OCI-LY3 (cell line): ENCODE measurements around the gene ARHGAP12.

ENCODE experiments used
- H2AFZ ChIP-seq: fragments of 200-600, 300-600 bp; shearing (Covaris generic); 2 replicates; pipeline ENCODE4 v1.6.0; 2014; ENCODE audit warnings: antibody characterized with exemption, low read depth, low read length
- H3K27ac ChIP-seq: fragments of 200-600, 300-600 bp; sonication (generic); 2 replicates; pipeline ENCODE4 v1.5.1; 2014; ENCODE audit warnings: mild to moderate bottlenecking, low read length, moderate library complexity, mixed read lengths
- H3K27me3 ChIP-seq: fragments of 200-600, 300-600 bp; sonication (generic); 2 replicates; pipeline ENCODE4 v1.6.1; 2014; ENCODE audit warnings: low read depth, low read length, mixed read lengths
- H3K36me3 ChIP-seq: fragments of 200-600, 300-600 bp; sonication (generic); replicated peaks from 2 replicates; pipeline ENCODE3; 2014; ENCODE audit warnings: low read depth, low read length, mixed read lengths
- H3K4me1 ChIP-seq: fragments of 300-600, 200-600 bp; sonication (generic); 2 replicates; pipeline ENCODE4 v1.6.1; 2014; ENCODE audit warnings: low read length, mixed read lengths
- H3K4me2 ChIP-seq: fragments of 200-600, 300-600 bp; sonication (generic); 2 replicates; pipeline ENCODE4 v1.6.1; 2014; ENCODE audit warnings: low read length, mixed read lengths
- H3K4me3 ChIP-seq: fragments of 300-600, 200-600 bp; sonication (generic); 2 replicates; pipeline ENCODE4 v1.5.1; 2014; ENCODE audit warnings: antibody characterized with exemption, mild to moderate bottlenecking, low read length, moderate library complexity
- H3K79me2 ChIP-seq: fragments of 300-600, 200-600 bp; shearing (Covaris generic); 2 replicates; pipeline ENCODE4 v1.6.1; 2014; ENCODE audit warnings: mild to moderate bottlenecking, low read length, mixed read lengths
- H3K9ac ChIP-seq: fragments of 300-600, 200-600 bp; shearing (Covaris generic); 2 replicates; pipeline ENCODE4 v1.6.0; 2014; ENCODE audit warnings: mild to moderate bottlenecking, low read length, moderate library complexity
- H3K9me3 ChIP-seq: fragments of 200-600, 300-600 bp; shearing (Covaris generic); 2 replicates; pipeline ENCODE4 v1.6.1; 2014; ENCODE audit warnings: low read length, mixed read lengths; ENCODE audit not compliant: insufficient read depth
- H4K20me1 ChIP-seq: fragments of 200-600, 300-600 bp; sonication (generic); 2 replicates; pipeline ENCODE4 v1.6.1; 2016; ENCODE audit warnings: low read length, mixed read lengths; ENCODE audit not compliant: insufficient read depth
- CTCF ChIP-seq: fragments of 200-600, 300-600 bp; sonication (generic); IDR thresholded peaks from 2 replicates; pipeline ENCODE4 v1.5.1; 2014; ENCODE audit warnings: antibody characterized with exemption, low read length, low read depth
- EZH2phosphoT487 ChIP-seq: fragments of 200-600 bp; shearing (Covaris generic); IDR thresholded peaks from 2 replicates; pipeline ENCODE4 v1.6.1; 2018; ENCODE audit warnings: antibody characterized with exemption, mixed run types, low read depth

ARHGAP12 gene

DNA sequence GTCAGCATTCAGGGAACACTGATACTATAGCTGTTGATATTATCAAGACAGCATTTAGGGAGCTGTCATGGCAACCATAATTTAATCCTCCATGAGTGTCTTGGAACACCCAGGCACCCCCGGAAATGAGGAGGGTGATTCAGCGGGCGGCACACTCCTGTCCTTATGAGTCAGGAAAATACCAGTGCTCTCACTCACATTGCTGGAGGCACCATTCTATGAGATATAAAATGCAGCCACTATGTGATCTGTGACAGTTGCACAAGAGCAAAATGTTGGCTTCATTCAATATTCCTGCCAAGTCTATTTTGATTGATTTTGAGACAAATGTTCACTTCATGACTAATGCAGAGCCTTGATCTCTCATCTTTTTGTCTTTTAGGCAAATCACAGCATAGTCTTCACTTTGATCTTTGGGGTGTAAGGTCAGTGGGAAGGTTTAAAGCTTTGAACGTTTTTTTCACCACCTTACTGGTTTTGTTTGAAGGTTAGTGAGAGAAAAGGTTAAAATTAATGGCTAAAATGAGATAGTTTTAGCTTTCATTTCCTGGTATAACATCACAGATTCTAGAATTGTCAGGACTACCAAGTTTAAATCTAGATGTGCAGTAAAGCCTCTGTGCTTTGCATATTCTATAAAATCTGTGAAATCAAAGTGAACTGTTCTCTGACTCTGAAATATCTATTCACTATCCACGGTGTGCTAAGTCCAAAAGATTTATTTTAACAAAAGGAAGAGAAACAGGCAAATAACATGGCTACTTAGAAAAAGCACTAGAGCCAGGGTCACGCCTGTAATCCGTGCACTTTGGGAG, 12.4 kb upstream of the ARHGAP12 start:
- Histone ChIP-seq H4K20me1 (no peaks in the 10 kb centered on the region), H3K4me3 (no peak overlapping the region), H3K4me1 (peaks cover 6% of the 10 kb centered on the region), H3K27ac (no peak overlapping the region), H3K9me3 (no peaks in the 10 kb centered on the region), H3K9ac (no peak overlapping the region), H3K79me2 (no peaks in the 10 kb centered on the region), H3K27me3 (no peaks in the 10 kb centered on the region), H3K36me3 (no peaks in the 10 kb centered on the region), H2AFZ (0 out of 2 replicates have a peak overlapping the region, but pooled peaks have one; percentile 21), H3K4me2 (peak overlapping the region; percentile 13)
- TF ChIP-seq CTCF (no peak), EZH2phosphoT487 (no peak)

DNA sequence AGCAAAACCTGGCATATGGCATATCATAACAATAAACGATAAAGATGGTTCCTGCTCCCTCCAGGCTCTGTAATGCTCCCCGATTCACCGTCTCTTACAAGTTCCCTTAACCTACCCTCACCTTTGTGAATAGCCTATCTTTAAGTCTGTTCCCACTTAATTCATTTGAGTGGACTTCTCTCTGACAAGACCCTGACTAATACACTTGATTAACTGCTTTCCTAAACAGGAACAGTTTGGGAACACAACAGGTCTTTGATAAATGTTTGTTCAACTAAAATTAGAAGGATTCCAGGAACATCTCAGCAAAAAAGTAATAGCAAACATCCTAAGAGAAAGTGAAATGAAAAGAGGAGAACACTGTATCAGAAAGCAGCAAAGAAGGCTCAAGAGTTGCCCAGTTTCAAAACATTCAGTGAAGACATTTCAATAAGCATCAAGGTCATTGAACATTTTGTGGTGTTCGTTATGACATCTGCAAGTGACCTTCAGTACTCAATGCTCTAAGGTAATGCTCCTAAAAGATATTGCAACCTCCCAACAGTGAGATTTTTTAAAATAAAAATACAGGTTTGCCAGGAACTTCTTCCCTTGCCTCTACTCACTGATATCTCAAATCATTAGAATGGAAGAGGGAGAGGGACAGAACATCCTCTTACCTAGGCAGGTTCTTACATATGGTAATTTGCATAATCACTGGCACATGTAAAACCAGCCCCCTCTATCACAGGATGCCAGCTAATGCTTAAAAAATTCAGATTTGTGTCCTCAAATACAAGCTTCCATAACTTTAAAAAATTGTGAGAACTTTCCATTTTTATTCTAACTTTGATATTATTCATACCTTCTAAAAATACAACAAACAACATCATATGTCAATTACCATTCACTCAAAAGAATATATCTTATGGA, 11.4 kb upstream of the ARHGAP12 start:
- TF ChIP-seq CTCF (no peak), EZH2phosphoT487 (no peak)
- Histone ChIP-seq H3K79me2 (no peaks in the 10 kb centered on the region), H3K9me3 (no peaks in the 10 kb centered on the region), H3K4me3 (no peak overlapping the region), H4K20me1 (no peaks in the 10 kb centered on the region), H3K4me2 (no peak overlapping the region), H3K27ac (no peak overlapping the region), H2AFZ (no peak overlapping the region), H3K4me1 (peaks cover 6% of the 10 kb centered on the region), H3K9ac (no peak overlapping the region), H3K27me3 (no peaks in the 10 kb centered on the region), H3K36me3 (no peaks in the 10 kb centered on the region)

DNA sequence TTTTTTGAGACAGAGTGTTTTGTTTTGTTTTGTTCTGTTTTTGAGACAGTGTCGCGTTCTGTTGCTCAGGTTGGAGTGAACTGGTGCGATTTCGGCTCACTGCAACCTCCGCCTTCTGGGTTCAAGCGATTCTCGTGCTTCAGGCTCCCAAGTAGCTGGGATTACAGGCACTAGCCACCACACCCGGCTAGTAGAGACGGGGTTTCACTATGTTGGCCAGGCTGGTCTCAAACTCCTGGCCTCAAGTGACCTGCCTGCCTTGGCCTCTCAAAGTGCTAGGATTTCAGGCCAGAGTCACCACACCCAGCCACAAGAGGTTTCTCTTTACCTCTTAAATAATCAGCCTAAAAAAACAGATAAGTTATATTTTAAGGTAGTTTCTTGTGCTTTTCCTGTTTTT, 8.7 kb upstream of the ARHGAP12 start:
- TF ChIP-seq EZH2phosphoT487 (no peak), CTCF (no peak)
- no peaks in the 10 kb centered on the region for H3K79me2 ChIP-seq
- H3K27ac ChIP-seq, result no peak overlapping the region
- H3K9me3 ChIP-seq, result no peaks in the 10 kb centered on the region
- no peak overlapping the region for H3K4me3 ChIP-seq
- H4K20me1 ChIP-seq, result no peaks in the 10 kb centered on the region
- H3K4me2 ChIP-seq, result no peak overlapping the region
- no peaks in the 10 kb centered on the region for H3K36me3 ChIP-seq
- no peaks in the 10 kb centered on the region for H3K27me3 ChIP-seq
- peaks cover 6% of the 10 kb centered on the region for H3K4me1 ChIP-seq
- no peak overlapping the region for H2AFZ ChIP-seq
- H3K9ac ChIP-seq, result no peak overlapping the region

DNA sequence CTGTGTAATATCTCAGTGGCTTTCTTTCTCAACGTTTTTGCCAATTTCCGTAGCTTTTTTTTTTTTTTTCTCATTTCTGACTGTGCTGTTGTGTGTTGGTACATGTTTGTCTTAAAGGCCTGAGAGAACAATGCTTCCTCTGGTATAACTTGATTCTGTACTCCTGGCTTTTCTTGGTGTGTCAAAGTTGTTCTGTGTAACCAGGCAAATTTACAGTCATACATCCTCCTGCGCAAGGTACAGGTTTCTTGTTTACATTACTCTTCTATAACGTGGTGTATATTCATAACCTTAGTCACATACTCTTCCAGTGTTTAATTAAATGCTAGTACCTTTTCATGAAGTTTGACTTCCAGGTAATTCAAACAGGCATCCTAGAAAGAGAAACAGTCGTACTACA, 8.3 kb upstream of the ARHGAP12 start:
- H3K4me1 ChIP-seq, result peaks cover 6% of the 10 kb centered on the region
- no peak overlapping the region for H3K4me2 ChIP-seq
- no peak overlapping the region for H3K27ac ChIP-seq
- H4K20me1 ChIP-seq, result no peaks in the 10 kb centered on the region
- H3K9ac ChIP-seq, result no peak overlapping the region
- H2AFZ ChIP-seq, result no peak overlapping the region
- TF ChIP-seq CTCF (no peak), EZH2phosphoT487 (no peak)
- no peaks in the 10 kb centered on the region for H3K36me3 ChIP-seq
- H3K4me3 ChIP-seq, result no peak overlapping the region
- no peaks in the 10 kb centered on the region for H3K27me3 ChIP-seq
- H3K79me2 ChIP-seq, result no peaks in the 10 kb centered on the region
- no peaks in the 10 kb centered on the region for H3K9me3 ChIP-seq
